Measurements from ENCODE around the gene TEAD4. TPM values are rescaled to one million over a fixed set of nuclear protein-coding genes. Genes with fewer than 3 reads are reported as not detected.

The TEAD4 gene
- total RNA-seq, 1 experiment from 2014 or later: 10.9 TPM

DNA sequence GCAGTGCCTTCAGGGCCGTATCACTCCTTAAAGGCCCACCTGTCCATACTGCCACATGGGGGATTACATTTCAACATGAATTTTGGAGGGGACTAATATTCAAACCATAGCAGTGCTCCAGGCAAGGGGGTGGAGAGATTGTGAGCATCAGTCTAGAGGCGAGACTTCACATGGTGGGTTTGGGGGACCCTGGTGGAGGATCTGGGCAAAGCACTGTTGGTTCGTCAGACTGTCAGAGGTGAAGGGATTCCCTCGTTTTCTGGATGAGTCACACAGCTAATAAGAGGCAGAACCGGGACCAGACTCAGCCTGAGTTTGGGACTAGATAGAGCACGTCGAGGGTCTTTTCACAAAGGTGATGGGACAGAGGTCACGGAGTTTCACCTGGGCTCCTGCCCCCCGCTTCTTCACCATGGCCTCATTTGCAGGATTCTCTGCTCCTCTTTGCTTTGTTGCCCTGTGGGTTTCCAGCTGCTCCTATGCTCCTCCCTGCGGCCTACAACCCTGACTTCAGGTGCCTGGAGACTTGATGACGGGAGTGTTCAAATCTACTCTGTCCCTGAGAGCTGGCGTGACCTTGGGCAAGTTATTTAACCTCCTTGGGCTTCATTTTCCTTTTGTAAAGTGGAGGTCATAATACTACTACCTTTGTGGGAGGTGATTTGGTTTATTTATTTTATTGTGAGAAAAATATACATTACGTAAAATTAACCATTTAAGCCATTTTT, 41.5 kb downstream of the TEAD4 start:
- no peak for DNase-seq (ENCODE audit: low read depth)

GRCh38 chr12:3002646-3003045, 43.4 kb downstream of the TEAD4 start:
- no peak for DNase-seq (ENCODE audit: low read depth)

DNA sequence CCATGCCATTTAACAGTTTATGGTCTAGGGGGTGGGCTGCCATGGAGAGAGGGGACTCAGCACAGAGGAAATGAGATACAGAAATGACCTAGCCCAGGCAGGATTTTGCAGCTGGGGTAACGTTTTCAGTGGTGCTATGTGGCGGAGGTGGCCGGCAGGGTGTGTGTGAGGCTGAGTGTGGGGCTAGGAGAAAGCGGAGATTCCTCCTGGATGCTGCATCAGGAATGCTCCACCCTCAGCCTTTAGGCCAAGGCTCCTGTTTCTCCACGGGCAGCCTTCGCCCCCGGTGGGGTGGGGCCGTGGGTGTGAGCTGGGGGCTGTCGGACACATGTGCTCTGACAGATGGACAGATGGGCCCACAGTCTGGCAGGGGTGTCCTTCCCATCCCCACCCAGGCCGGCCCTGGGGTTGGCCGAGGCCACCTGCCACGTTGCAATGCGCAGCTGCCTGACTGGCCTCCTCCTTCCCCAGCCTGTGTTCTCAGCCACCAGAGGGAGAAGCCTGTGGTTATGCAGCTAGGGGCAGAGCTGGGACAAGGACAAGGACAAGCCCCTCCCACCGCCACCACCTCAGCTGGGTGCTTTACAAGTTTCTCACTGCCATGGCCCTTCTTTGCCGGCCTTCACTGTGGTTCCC, 44.3 kb downstream of the TEAD4 start:
- no peak for DNase-seq (ENCODE audit: low read depth)

GRCh38 chr12:3004655-3005565, 45.7 kb downstream of the TEAD4 start:
- DNase-seq (ENCODE audit: low read depth): no peak

- no peak for DNase-seq (ENCODE audit: low read depth)
Measured at GRCh38 chr12:3005736-3006135, 46.5 kb downstream of the TEAD4 start.

- no peak for DNase-seq (ENCODE audit: low read depth)
Measured at GRCh38 chr12:3009780-3010179, 50.6 kb downstream of the TEAD4 start.

DNA sequence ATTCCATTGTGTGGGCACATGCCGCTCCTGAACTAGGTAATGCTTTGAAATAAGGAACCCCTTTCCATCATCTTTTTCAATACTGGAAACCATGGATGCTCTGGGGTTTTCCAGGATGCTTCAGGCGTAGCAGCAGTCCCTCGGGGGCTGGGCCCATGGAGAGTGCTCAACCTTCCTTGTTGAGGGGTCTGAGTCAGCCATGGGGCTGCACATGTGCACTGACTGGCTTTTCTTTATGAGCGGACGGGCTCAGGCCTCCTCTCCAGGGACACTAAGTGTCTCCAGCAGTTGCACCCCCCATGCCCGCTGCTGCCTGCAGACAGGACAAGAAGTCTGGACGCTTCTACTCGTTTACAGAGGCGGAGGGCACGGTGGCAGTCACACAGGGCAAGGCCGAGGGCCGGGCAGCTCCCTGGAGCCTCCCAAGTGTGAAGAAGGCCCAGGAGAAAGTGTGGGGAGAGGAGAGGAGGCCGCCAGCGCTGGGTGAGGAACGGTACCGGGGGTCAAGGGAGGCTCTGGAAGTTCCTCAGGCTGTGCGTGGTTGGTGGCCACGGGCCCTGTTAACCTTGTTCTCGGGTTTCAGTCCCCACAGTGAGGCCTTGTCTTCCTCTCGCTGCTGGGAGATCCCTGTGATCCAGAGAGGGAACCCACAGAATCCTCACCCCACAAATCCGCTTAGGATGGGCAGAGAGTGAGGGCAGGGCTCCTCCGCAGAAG, 51.2 kb downstream of the TEAD4 start:
- no peak for DNase-seq (ENCODE audit: low read depth)

DNA sequence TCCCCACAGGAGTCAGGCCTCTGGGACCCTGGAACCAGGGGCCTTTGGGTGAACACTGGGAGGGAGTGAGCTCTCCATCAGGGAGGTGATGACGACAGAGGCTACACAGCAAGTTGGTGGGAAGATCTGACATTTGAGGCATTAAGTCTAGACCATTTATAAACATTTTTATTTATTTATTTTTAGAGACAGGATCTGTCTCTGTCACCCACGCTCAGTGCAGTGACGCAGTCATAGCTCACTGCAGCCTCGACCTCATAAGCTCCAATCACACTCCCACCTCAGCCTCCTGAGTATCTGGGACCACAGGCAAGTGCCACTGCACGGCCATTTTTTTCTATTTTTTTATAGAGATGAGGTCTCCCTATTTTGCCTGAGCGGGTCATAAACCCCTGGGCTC, 53.6 kb downstream of the TEAD4 start:
- DNase-seq (ENCODE audit: low read depth): no peak

DNA sequence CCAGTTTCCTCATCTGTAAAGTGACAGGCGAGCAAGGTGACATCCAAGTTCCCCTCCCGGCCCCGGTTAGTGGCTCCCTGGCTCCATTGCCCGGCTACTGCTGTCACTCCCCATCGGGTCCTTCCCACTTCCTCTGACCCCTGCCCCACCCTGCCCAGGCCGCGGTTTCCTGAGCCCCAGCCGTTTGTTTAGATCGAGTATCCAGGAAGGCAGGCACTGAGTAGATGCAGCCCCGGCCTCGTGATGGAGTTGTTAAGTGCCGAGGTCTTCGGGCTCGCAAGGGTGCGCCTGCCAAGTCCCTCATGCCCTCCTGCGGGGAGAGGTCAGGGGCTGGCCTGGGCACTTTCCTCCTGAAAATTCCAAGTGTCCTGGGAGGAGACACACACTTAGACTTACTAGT, 55.4 kb downstream of the TEAD4 start:
- no peak for DNase-seq (ENCODE audit: low read depth)

DNA sequence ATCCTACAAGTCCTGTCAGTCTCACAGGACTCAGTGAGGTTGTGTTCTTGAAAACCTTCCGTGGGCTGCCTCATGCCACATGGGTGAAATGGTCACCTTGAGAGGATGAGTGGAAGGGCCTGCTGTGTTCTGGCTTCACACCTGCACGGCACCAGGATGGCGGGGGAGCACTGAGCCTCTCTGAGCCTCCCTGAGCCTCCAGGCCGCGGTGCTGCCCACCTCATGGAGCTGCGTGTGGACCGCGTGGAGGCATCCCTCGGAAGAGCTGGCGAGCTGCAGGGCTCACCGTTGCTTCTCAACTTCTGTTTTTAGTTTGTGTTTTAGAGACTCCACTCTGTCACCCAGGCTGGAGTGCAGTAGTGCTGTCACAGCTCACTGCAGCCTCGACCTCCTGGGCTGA, 56.2 kb downstream of the TEAD4 start:
- DNase-seq (ENCODE audit: low read depth): no peak

GRCh38 chr12:3016191-3016590, 57.0 kb downstream of the TEAD4 start:
- no peak for DNase-seq (ENCODE audit: low read depth)

DNA sequence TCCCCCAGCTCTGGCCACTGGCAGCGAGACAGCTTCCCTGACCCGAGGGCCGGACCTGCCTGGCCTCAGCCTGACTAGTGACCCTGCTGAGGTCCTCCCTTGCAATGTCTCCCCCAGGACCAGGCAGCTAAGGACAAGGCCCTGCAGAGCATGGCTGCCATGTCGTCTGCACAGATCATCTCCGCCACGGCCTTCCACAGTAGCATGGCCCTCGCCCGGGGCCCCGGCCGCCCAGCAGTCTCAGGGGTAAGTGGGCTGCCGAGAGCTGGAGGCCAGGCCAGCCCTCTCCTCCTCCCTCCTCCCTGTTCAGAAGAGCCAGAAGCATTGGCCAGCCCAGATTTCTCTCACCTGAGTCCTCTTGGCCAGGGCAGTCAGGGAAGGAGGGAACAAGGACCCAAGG, 58.1 kb downstream of the TEAD4 start:
- no peak for DNase-seq (ENCODE audit: low read depth)

DNA sequence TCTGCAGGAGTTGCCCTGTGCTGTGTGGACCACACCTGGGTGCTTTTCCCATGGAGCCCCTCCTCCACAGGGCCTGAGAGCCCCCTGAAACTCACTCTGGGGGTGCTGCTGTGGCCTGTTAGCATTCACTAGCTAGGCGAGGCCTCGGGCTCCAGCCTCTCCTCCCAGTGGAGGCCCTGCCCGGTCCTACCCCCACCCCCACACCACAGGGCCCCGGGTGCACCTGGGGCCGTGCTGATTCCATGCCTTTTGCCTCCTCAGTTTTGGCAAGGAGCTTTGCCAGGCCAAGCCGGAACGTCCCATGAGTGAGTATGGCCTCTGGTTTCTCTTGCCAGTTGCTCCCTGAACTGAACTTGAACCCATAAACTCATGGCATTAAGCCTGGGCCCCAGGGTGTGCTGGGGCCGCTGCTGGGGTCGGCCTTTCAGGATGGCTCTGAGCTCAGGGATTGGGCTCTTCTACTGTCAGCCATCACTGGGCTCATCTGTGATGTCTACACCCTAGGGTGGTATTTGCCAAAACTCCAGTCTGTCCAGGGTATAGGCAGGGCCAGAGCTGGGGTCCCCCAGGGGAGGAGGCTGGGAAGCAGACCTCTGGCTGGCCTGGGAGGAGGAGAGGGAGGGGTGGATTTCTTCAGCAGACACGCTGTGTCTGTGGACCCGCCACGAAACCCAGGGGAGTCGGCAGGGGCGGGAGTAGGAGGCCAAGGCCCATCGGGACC, 59.2 kb downstream of the TEAD4 start:
- no peak for DNase-seq (ENCODE audit: low read depth)

- no peak for DNase-seq (ENCODE audit: low read depth)
Measured at GRCh38 chr12:3019005-3019680, 59.9 kb downstream of the TEAD4 start.

DNA sequence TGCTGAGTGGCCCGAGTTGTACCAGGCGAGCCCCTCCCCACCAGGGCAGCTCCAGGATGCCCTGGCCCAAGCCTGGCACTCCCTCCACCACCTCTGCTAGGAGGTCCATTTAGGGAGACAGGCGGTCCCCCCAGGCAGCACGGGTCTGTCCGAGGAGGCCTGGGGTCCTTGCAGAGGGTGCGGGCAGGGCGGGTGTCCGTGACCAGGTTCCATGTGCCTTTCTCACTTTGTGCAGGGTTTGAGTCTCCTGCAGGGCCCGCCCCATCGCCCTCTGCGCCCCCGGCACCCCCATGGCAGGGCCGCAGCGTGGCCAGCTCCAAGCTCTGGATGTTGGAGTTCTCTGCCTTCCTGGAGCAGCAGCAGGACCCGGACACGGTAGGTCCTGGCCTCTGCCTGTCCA, 61.2 kb downstream of the TEAD4 start:
- DNase-seq (ENCODE audit: low read depth): no peak

DNA sequence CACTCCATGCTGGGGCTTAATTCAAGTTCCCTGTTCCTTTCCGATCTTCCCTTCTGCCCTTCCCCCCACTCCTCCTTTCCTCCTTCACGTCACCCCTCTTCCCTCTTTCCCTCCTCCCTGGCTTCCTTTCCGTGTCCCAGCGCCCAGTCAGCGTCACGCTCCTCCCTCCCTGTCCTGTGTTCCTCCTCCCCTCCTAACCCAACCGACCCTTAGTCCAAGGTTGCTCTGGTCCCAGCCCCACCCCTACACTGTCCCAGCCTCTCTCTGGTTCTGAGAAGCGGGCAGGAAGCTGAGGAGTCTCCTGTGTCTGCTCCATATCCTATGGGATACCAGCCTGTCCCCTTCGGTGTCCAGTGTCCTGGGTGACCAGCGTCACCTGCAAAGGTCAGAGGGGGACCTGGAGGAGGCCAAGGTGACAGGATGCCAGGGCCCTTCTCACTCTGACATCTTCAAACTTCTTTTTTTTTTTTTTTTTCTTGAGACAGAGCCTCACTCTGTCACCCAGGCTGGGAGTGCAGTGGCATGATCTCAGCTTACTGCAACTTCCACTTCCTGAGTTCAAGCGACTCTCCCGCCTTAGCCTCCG, 61.7 kb downstream of the TEAD4 start:
- no peak for DNase-seq (ENCODE audit: low read depth)

DNA sequence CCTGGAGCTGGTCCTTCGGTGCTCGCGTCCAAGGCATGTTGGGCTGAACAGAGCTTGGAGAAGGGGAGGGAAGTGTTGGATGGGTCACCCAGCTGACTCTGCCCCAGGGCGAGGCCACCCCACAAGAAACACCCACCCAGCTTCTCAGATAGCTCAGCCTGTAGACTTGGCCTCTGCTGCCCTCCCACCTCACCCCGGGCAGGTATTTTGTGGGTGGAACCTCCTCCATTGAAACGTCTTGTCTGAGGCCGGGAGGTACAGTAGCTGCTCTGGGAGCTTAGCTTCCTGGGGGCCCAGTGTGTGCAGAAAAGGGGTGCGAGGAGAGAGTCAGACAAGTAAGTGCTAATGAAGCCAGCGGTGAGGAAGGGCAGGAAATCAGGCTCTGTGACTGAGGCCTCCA, 63.2 kb downstream of the TEAD4 start:
- no peak for DNase-seq (ENCODE audit: low read depth)

DNA sequence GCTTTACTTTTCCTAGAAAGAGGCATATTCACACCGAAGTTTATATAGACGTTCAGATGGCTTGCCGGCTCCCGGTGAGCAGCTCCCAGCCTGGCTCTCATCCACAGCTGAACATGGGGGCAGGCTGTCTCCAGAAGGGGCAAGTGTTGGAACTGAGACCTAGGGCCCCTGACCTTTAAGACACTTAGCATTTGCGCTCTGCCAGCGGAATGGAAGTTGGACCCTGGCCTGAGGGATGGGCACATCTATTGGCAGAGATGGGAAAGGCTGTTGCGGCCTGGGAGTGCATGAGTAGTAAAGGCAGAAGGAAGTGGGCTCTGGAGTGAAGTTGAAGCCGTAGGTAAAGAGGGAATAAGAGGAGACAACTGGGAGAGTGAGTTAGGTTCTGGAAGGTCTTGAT, 63.8 kb downstream of the TEAD4 start:
- DNase-seq (ENCODE audit: low read depth): no peak

GRCh38 chr12:3028108-3028507, 68.9 kb downstream of the TEAD4 start:
- no peak for DNase-seq (ENCODE audit: low read depth)

DNA sequence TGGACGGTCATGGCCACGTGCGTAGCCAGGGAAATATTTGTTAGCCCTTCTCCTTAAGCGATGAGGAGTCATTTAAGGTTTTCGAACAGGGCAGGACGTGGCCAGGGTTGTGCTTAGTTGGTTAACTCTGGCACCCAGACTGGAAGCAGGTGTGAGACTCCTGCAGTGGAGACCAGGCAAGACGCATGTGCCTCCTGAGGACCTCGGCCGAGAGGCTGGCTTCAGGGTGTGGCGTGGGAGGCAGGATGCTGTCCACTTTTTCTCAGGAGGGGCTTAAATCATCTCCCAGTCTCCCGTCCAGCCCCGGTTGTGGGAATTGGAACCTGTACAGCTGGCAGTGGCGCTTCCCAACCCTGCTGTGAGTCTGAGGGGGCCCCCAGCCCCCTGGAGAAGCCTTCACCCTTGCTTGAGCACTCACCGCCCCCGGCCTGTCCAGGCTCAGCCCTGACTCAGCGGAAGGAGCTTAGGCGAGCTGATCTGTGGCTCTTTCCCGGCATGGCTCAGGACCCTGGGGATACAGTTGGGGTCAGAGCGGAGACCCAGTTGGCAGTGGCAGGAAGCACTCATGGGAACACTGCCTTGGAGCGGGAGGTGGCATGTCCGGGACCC, 71.7 kb downstream of the TEAD4 start:
- DNase-seq (ENCODE audit: low read depth): no peak

Measured in RPMI7951 (cell line).